Nasal cavity respiratory epithelium epithelial cell of viscerocranial mucosa (primary cell): ENCODE results near the gene TBX22. TPM values are rescaled to one million over a fixed set of nuclear protein-coding genes. Genes with fewer than 3 reads are reported as not detected.

Experiments
- total RNA-seq: library from RNA; depleted of rRNA; stranded (reverse); fragments of >200 nt; gene quantifications from 2 replicates; pipeline ENCODE4 v1.2.3, GENCODE V29; 2014

Gene TBX22, protein sequence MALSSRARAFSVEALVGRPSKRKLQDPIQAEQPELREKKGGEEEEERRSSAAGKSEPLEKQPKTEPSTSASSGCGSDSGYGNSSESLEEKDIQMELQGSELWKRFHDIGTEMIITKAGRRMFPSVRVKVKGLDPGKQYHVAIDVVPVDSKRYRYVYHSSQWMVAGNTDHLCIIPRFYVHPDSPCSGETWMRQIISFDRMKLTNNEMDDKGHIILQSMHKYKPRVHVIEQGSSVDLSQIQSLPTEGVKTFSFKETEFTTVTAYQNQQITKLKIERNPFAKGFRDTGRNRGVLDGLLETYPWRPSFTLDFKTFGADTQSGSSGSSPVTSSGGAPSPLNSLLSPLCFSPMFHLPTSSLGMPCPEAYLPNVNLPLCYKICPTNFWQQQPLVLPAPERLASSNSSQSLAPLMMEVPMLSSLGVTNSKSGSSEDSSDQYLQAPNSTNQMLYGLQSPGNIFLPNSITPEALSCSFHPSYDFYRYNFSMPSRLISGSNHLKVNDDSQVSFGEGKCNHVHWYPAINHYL
- not detected in 2 replicates for total RNA-seq

DNA sequence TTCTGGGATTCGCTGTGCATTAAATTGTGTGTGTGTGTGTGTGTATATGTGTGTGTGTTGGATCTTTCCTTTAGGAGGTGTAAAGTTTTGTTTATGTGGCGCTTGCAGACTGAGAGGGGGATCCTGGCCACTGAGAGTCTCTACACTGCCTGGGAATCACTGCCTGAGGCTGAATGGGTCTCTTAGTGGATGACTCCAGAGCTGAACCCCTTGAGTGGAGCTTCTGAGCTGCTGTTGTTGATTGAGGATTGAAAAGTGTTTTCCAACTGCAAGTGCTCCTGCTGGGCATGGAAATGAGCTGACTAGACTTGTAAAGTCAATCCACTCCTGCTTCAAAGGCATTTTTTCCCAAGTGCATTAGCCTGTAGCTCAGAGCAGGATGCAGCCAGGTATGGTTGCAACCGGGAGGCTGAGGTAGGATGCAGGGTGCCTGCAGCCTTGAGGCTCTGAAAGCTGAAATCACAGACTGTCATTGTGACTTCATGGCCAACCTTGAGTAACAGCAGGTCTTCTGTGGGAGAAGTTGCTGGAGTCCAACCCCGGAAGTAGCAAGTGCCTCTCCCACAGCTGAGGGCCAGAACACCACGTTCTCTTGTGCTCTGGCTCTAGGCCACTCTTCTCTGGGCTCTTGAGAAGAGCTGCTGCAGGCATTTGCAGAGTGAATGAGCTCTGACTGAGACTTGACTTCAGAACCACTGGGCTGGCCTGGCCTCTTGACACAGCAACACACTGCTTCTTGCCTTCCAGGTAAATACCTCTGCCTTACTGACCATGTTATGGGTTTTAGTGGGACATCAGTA, at the start of gene TBX22:
TBX22 (plus strand) TSS at position 613 of the 800 bp plus-strand sequence. CDS start 7,517 bp downstream, outside the sequence.

